ENCODE measurements around the gene EMSY.
"Not testable (repeated sequence)": the region's sequence is repeated elsewhere in the genome, so short reads cannot be mapped to it uniquely, and the experiment has no call there.

The EMSY gene

GRCh38 chr11:76574406-76574805 is 129.6 kb downstream of the EMSY start:
- no peak for DNase-seq (ENCODE audit: low read depth)

- no peak for DNase-seq (ENCODE audit: low read depth)
Measured at GRCh38 chr11:76574879-76575278, 130.1 kb downstream of the EMSY start.

GRCh38 chr11:76577226-76577920 is 132.6 kb downstream of the EMSY start:
- DNase-seq (ENCODE audit: low read depth): no peak

- DNase-seq (ENCODE audit: low read depth): no peak
Measured at GRCh38 chr11:76577921-76578653, 133.3 kb downstream of the EMSY start.

GRCh38 chr11:76578654-76579055 is 133.8 kb downstream of the EMSY start:
- DNase-seq (ENCODE audit: low read depth): no peak

GRCh38 chr11:76579056-76579751 is 134.4 kb downstream of the EMSY start:
- no peak for DNase-seq (ENCODE audit: low read depth)

- no peak for DNase-seq (ENCODE audit: low read depth)
Measured at GRCh38 chr11:76579752-76580151, 134.9 kb downstream of the EMSY start.

GRCh38 chr11:76582471-76582870 is 137.7 kb downstream of the EMSY start:
- DNase-seq (ENCODE audit: low read depth): not testable (repeated sequence)

- no peak for DNase-seq (ENCODE audit: low read depth)
Measured at GRCh38 chr11:76587820-76588454, 143.1 kb downstream of the EMSY start.

GRCh38 chr11:76588455-76589325 is 143.9 kb downstream of the EMSY start:
- DNase-seq (ENCODE audit: low read depth): no peak

- no peak for DNase-seq (ENCODE audit: low read depth)
Measured at GRCh38 chr11:76589477-76589876, 144.7 kb downstream of the EMSY start.

- DNase-seq (ENCODE audit: low read depth): no peak
Measured at GRCh38 chr11:76589964-76590950, 145.4 kb downstream of the EMSY start.

- DNase-seq (ENCODE audit: low read depth): no peak
Measured at GRCh38 chr11:76591416-76591815, 146.6 kb downstream of the EMSY start.

- no peak for DNase-seq (ENCODE audit: low read depth)
Measured at GRCh38 chr11:76592025-76592914, 147.5 kb downstream of the EMSY start.

- DNase-seq (ENCODE audit: low read depth): no peak
Measured at GRCh38 chr11:76592961-76593360, 148.1 kb downstream of the EMSY start.

- not testable (repeated sequence) for DNase-seq (ENCODE audit: low read depth)
Measured at GRCh38 chr11:76595091-76595490, 150.3 kb downstream of the EMSY start.

GRCh38 chr11:76596652-76597051 is 151.8 kb downstream of the EMSY start:
- DNase-seq (ENCODE audit: low read depth): no peak

- no peak for DNase-seq (ENCODE audit: low read depth)
Measured at GRCh38 chr11:76597533-76598425, 153.0 kb downstream of the EMSY start.
